Pulmonary artery endothelial cell (primary cell): ENCODE results near the gene CLDN6. TPM values are rescaled to one million over a fixed set of nuclear protein-coding genes. Genes with fewer than 3 reads are reported as not detected.
"Not testable (repeated sequence)": the region's sequence is repeated elsewhere in the genome, so short reads cannot be mapped to it uniquely, and the experiment has no call there.

Experiments
- DNase-seq: peaks from one replicate; pipeline ENCODE4 v3.0.0-alpha.2; 2011; ENCODE audit warnings: low read depth, low spot score
- total RNA-seq: library from RNA; depleted of rRNA; stranded (reverse); fragments of >200 nt; gene quantifications from 2 replicates; pipeline ENCODE4 v1.2.3, GENCODE V29; 2014

Gene CLDN6, protein sequence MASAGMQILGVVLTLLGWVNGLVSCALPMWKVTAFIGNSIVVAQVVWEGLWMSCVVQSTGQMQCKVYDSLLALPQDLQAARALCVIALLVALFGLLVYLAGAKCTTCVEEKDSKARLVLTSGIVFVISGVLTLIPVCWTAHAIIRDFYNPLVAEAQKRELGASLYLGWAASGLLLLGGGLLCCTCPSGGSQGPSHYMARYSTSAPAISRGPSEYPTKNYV
- not detected in 2 replicates for total RNA-seq

GRCh38 chr16:3017794-3018506 is at the start of gene CLDN6:
Gene CLDN6, minus strand, starts transcription at chr16:3018183. Its CDS starts 2,162 bp downstream, at chr16:3016021.
- no peak for DNase-seq

DNA sequence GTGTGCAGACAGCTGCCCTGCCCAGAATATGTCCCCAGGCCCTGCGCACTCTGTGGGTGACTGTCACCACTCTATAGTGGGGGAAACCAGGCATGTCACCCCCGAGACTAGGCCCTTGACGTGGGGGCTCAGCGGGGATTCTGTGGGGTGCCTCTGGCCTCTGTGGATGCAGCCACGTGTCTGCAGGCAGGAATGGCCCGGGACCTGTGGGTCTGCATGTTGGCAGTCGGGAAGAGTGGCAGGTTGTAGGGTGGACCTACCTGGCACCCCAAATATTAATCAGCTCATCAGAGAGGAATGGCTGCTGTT is 48.4 kb upstream of the CLDN6 start:
- DNase-seq: no peak

DNA sequence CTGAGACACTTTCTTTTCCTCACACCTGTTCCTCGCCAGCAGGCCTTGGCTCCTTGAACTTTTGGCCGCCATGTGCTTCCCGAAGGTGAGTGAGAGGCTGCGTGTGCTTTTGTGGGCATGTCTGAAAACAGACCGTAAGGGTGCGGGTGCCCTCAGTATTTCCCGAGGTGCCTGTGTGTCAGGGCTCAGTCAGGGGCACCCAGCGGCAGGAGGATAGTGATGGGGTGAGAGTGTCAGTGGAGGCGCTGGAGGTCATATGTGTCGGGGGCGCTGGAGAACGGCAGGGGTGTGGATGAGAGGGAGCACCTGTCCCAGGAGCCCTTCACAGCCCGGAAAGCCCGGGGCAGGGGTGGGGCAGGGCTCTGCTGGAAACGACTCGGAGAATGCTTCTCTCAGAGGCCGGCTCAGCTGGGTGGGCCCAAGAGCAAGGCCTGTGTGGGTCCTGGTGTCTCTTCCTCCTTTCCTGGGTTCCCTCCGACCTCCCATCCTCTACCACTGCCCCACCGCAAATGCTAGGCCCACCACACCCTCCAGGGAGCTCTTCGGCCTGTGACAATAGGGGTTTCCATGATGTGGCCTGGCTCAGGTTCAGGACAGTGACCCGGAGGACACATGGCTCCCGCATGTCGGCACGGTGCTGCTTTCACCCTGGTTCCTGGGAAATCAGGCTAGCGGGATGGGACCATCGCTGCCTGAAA is 47.9 kb upstream of the CLDN6 start:
- DNase-seq: no peak

- peak; percentile 76 for DNase-seq
These were observed 47.2 kb upstream of the CLDN6 start, which contains the start of gene IL32 for GRCh38 chr16:3065069-3065741. Gene IL32, plus strand, starts transcription at chr16:3065640. Its CDS starts 172 bp downstream, at chr16:3065812.

GRCh38 chr16:3063625-3064386 is 45.8 kb upstream of the CLDN6 start:
- no peak for DNase-seq

DNA sequence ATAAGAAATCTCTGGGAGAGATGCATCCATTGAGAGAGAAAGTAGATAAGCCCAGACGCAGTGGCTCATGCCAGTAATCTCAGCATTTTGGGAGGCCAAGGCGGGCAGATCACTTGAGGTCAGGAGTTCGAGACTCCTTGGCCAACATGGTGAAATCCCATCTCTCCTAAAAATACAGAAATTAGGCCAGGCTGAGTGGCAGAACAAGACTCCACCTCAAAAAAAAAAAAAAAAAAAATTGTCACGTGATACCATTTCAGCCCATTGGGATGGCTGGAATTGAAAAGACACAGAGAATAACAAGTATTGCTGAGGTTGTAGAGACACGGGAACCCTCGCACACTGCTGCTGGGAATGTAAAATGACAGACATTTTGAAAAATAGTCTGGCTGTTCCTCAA is 44.6 kb upstream of the CLDN6 start:
- DNase-seq: no peak

DNA sequence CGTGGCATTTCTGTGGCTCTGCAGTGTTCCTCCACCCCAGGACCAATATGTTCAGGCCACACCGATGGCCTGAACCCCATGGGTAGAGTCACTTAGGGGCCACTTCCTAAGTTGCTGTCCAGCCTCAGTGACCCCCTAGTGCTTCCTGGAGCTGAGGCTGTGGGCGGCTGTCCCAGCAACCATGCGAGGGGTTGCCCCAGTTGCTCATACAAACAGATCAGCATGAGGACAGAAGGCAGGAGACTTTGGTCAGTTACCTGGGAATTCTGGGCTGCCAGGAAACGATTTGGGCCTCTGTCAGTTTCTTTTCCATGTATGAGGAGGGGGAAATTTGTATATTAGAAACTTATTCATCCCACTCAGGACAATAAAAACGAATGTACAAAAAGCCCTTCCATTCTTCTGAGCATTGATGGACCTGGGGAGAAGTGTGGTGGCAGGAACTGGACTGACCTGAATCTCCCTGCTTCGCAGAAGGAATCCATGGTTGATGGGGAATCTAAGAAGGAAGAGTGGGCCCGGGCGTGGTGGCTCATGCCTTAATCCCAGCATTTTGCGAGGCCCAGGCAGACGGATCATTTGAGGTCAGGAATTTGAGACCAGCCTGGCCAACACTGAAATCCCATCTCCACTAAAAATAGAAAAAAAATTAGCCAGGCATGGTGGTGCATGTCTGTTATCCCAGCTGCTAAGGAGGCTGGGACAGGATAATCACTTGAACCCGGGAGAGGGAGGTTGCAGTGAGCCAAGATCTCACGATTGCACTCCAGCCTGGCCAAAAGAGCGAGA is 42.5 kb upstream of the CLDN6 start:
- DNase-seq: no peak

GRCh38 chr16:3059723-3060242 is 41.8 kb upstream of the CLDN6 start:
- DNase-seq: no peak

DNA sequence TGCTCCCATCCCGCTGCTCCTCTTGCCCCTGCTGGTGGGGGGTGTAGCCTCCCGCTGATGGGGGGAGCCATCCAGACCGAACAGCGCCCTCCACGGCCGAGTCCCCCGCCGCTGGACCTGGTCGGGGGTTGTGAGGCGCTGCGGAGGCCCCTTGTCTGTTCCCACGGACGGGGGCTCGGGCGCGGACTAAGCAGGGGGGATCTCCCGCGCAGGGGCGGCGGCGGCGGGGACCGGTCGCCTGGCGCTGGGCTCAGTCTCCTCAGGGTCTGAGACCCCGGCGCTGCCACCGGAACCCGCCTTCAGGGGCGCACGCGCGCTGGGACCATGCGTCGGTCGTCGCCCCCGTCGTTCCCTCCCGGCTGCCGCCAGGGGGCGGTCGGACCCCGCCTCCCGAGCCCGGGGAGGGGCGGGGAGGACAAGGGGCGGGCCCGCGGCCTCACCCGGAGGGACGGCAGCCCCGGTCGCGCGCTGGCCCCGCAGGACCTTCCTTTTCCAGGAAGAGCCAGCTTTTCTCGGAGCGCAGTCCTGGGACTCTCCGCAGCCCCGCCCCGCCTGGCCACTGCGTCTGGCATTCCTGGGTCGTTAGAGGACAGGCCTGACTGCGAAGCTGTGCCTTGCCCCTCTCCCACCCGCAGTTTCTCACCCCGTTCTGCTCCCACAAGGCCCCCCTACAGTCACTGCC is 41.2 kb upstream of the CLDN6 start:
- DNase-seq: peak; percentile 30

DNA sequence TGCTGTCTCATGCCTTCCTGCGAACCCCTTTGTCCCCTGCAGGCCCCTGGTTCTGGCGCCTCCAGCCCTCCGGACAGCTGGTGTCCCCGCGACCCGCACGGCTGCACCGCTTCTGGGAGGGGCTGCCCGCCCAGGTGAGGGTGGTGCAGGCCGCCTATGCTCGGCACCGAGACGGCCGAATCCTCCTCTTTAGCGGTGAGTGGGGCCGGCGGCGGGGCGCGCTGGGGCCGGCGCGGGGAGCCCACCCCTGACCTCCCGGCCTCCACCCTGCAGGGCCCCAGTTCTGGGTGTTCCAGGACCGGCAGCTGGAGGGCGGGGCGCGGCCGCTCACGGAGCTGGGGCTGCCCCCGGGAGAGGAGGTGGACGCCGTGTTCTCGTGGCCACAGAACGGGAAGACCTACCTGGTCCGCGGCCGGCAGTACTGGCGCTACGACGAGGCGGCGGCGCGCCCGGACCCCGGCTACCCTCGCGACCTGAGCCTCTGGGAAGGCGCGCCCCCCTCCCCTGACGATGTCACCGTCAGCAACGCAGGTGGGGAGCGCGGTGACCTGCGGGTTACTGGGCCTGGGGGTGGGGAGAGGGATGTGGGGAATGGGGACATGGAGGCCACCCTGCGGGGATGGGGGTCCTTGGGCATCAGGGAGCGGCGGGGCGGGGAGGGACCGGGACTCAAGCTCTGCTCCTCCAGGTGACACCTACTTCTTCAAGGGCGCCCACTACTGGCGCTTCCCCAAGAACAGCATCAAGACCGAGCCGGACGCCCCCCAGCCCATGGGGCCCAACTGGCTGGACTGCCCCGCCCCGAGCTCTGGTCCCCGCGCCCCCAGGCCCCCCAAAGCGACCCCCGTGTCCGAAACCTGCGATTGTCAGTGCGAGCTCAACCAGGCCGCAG is 40.4 kb upstream of the CLDN6 start:
- DNase-seq: no peak

DNA sequence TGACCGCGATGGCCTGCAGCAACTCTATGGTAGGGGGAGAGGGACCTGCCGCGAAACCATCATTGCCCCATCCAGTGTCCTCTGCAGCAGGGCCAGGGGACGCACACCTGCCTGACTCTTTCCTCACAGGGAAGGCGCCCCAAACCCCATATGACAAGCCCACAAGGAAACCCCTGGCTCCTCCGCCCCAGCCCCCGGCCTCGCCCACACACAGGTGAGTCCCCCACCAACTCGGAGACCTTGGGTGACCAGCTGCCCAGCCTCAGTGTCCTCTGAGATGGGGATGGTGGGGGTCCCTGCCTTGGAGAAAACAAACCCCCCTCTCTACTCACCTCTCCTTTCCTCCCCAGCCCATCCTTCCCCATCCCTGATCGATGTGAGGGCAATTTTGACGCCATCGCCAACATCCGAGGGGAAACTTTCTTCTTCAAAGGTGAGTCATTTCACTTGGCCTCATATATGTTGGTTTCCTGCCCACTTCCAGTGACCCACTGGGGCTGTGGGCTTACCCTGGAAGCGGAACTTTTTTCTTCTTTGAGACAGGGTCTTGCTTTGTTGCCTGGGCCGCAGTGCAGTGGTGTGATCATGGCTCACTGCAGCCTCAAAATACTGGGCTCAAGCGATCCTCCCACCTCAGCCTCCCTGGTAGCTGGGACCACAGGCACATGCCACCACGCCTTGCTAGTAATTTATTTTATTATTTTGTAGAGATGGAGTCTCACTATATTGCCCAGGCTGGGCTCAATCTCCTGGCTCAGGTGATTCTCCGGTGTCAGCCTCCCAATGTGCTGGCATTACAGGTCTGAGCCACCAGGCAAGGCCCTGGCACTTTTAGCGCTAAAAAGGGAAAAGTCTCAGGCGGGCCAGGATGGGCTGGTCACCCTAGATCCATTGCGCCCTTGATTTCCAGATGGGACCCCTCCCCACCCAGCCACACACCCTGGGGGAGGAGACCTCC is 39.5 kb upstream of the CLDN6 start:
- no peak for DNase-seq

GRCh38 chr16:3056336-3057180 is 38.6 kb upstream of the CLDN6 start:
- DNase-seq: no peak

DNA sequence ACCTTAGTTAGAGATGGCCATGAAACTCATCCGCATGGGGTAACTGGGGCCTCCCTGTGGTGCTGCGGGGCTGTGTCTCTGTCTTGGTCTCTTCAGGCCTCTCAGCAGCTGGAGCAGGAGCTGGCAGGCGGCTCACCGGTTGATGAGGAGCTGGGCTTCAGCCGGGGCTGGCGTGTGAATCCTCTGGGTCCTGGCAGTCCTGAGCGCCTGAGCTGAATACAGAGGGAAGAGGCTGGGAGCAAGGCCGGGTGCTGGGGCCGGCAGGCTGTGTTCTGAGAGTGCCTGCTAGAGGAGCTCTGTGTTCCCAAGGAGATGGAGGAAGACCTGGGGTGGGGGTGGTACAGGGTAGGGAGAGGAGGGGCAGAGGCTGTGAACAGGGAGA is 37.7 kb upstream of the CLDN6 start:
- DNase-seq: not testable (repeated sequence)

DNA sequence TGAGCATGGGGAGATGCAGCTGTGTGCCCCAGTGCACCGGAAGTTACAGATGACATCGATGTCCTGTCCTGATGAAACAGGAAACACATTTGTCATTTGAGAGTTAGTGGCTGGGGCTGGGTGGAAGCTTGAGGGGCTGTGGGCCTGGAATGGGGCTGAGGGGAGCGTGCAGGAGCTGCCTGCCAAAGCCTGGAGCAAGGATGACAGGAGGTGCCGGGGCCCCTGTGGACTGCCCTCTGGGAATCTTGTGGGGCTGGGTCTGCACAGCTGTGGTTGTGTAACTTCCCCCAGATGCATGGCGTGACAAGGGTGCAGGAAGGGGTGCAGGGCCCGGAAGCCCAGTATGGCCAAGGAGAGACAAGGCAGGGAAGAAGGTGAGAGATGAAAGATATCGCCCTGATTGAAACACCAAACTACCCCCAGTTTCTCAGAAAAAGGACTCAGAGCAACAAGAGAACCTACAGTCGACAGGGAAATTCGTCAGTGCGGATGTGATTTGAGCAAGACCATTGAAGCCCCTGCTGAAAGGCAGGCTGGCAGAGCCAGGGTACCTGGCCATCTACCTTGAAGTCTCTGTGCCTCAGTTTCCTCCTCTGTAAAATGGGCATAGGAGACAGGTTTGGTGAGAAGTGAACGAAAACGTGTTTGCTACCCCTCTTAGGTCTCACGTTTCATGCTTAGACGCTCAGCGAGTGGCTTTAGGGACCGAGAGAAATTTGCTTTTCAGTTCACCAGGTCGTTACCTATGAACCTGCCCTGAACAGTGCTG is 37.2 kb upstream of the CLDN6 start:
- DNase-seq: no peak

DNA sequence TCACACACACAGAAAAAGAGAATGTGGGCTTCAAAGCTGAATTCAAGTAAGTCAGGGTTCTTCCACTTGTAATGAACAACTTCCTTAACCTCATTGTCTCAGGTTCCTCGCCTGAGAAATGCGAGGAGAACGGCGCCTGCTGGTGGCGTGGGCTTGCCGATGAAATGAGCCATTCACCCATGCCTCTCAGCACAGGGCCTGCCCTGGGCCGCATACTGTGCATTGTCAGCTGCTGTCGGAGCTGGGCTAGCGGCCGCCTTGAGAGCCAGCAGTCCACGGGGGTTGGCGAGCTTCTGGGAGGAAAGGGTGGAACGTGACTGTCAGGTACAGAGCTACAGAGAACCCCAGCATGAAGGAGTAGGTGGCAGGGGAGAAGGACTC is 35.3 kb upstream of the CLDN6 start:
- DNase-seq: not testable (repeated sequence)
